Upper lobe of right lung (tissue), 1 donor: ENCODE results near the gene PLEKHM3. TPM values are rescaled to one million over a fixed set of nuclear protein-coding genes. Genes with fewer than 3 reads are reported as not detected.

ENCODE experiments used
- ATAC-seq: fragments of 200-7000 bp; cut with Tn5 transposase; one replicate; pipeline ENCODE4 v1.9.1; 2020; ENCODE audit warnings: mild to moderate bottlenecking, moderate library complexity
- DNase-seq: peaks from one replicate; pipeline ENCODE4 v3.0.0-alpha.2; 2020
- H3K27ac ChIP-seq: fragments of 200-600 bp; one replicate; pipeline ENCODE4 v1.8.0; 2022
- H3K27me3 ChIP-seq: fragments of 200-600 bp; one replicate; pipeline ENCODE4 v1.8.0; 2022; ENCODE audit warnings: mild to moderate bottlenecking
- H3K36me3 ChIP-seq: fragments of 200-600 bp; one replicate; pipeline ENCODE4 v1.8.0; 2022
- H3K4me1 ChIP-seq: fragments of 200-600 bp; one replicate; pipeline ENCODE4 v1.8.0; 2022
- H3K4me3 ChIP-seq: fragments of 200-600 bp; one replicate; pipeline ENCODE4 v1.8.0; 2022; ENCODE audit warnings: mild to moderate bottlenecking
- H3K9me3 ChIP-seq: fragments of 200-600 bp; one replicate; pipeline ENCODE4 v1.8.0; 2022
- CTCF ChIP-seq: fragments of 200-600 bp; IDR thresholded peaks from one replicate; pipeline ENCODE4 v1.8.0; 2022; ENCODE audit warnings: antibody characterized with exemption
- intact Hi-C: fragments of 100-400 bp; cut with DNase I; formaldehyde crosslinking; loops from one replicate; pipeline ENCODE4 v1.11.0; 2022
- total RNA-seq: library from RNA; stranded (reverse); fragmentation: NEBNext Ultra II Directional; extraction: Animal tissue kit (Norgen Biotek cat#: 25700); gene quantifications from one replicate; pipeline ENCODE4 v1.2.1, GENCODE V29; 2021
- donor health status: DM: no; HTN: yes; CAD: no; lungs with severe emphysema.

PLEKHM3 gene
- total RNA-seq, 1 donor from 2014 or later, result 24.5 TPM

- peaks cover 9% of the 10 kb centered on the region for H3K36me3 ChIP-seq
- no peak overlapping the region for H3K27ac ChIP-seq
- H3K4me3 ChIP-seq, result no peak overlapping the region
- ATAC-seq (no peak), DNase-seq (no peak)
- no peaks in the 10 kb centered on the region for H3K4me1 ChIP-seq
- no peak for TF ChIP-seq CTCF
- no peaks in the 10 kb centered on the region for H3K9me3 ChIP-seq
- no peaks in the 10 kb centered on the region for H3K27me3 ChIP-seq
- intact Hi-C loops, result no loop called here
These were observed 127.6 kb downstream of the PLEKHM3 start for GRCh38 chr2:207897541-207898353.

- Histone ChIP-seq H3K4me3 (no peak overlapping the region), H3K27ac (no peak overlapping the region), H3K27me3 (no peaks in the 10 kb centered on the region), H3K36me3 (peaks cover 9% of the 10 kb centered on the region), H3K4me1 (no peaks in the 10 kb centered on the region), H3K9me3 (no peaks in the 10 kb centered on the region)
- DNase-seq, result no peak
- intact Hi-C loops, result no loop called here
- TF ChIP-seq CTCF, result no peak
- no peak for ATAC-seq
These were observed 128.6 kb downstream of the PLEKHM3 start for GRCh38 chr2:207896525-207897285.

- peaks cover 9% of the 10 kb centered on the region for H3K36me3 ChIP-seq
- no peak overlapping the region for H3K27ac ChIP-seq
- TF ChIP-seq CTCF, result no peak
- no peaks in the 10 kb centered on the region for H3K9me3 ChIP-seq
- intact Hi-C loops, result no loop called here
- no peaks in the 10 kb centered on the region for H3K27me3 ChIP-seq
- no peaks in the 10 kb centered on the region for H3K4me1 ChIP-seq
- H3K4me3 ChIP-seq, result no peak overlapping the region
- ATAC-seq (no peak), DNase-seq (no peak)
These were observed 130.0 kb downstream of the PLEKHM3 start for GRCh38 chr2:207895274-207895860.

- H3K4me3 ChIP-seq, result no peak overlapping the region
- no peaks in the 10 kb centered on the region for H3K4me1 ChIP-seq
- no peak for TF ChIP-seq CTCF
- ATAC-seq (no peak), DNase-seq (no peak)
- no peaks in the 10 kb centered on the region for H3K27me3 ChIP-seq
- intact Hi-C loops, result no loop called here
- no peak overlapping the region for H3K27ac ChIP-seq
- H3K9me3 ChIP-seq, result no peaks in the 10 kb centered on the region
- no peaks in the 10 kb centered on the region for H3K36me3 ChIP-seq
These were observed 132.5 kb downstream of the PLEKHM3 start for GRCh38 chr2:207892716-207893402.

- no peak for TF ChIP-seq CTCF
- H3K27me3 ChIP-seq, result no peaks in the 10 kb centered on the region
- DNase-seq (no peak), ATAC-seq (no peak)
- no peaks in the 10 kb centered on the region for H3K9me3 ChIP-seq
- H3K36me3 ChIP-seq, result no peaks in the 10 kb centered on the region
- intact Hi-C loops, result no loop called here
- no peaks in the 10 kb centered on the region for H3K4me1 ChIP-seq
- no peak overlapping the region for H3K4me3 ChIP-seq
- no peak overlapping the region for H3K27ac ChIP-seq
These were observed 134.1 kb downstream of the PLEKHM3 start for GRCh38 chr2:207891086-207891844.
